A673 (cell line): ENCODE measurements around the gene FILIP1. TPM values are rescaled to one million over a fixed set of nuclear protein-coding genes. Genes with fewer than 3 reads are reported as not detected.

Experiments
- BruUV-seq: library from RNA; stranded (reverse); fragments of 400-500 nt; replicated peaks from 2 replicates; lab custom pipeline; 2021; lab: Mats Ljungman, UMichigan
- CTCF ChIA-PET: fragments of 300-600 bp; sonication (Branson Sonifier 250); formaldehyde crosslinking; loops from one replicate; lab custom pipeline; 2022; ENCODE audit warnings: antibody characterized with exemption; lab: Charles Lee
- POLR2A ChIA-PET: fragments of 300-600 bp; sonication (Branson Sonifier 250); formaldehyde crosslinking; loops from one replicate; lab custom pipeline; 2022; ENCODE audit warnings: antibody characterized with exemption; ENCODE audit not compliant: low non-redundant PET; lab: Charles Lee
- DNase-seq: peaks from one replicate; pipeline ENCODE4 v3.0.0-alpha.2; 2015; ENCODE audit warnings: low spot score
- H3K27ac ChIP-seq: fragments of 200-600 bp; sonication (generic); 2 replicates; pipeline ENCODE4 v1.5.1; 2016; ENCODE audit warnings: mixed run types, low read depth, mild to moderate bottlenecking, mixed read lengths, antibody characterized with exemption, low read length; ENCODE audit not compliant: poor library complexity, severe bottlenecking
- H3K27me3 ChIP-seq: fragments of 200-600 bp; sonication (generic); replicated peaks from 2 replicates; pipeline ENCODE4 v1.6.1; 2017; ENCODE audit warnings: mixed run types, low read depth, mild to moderate bottlenecking, mixed read lengths, antibody characterized with exemption, low read length; ENCODE audit not compliant: insufficient read depth, poor library complexity
- H3K36me3 ChIP-seq: fragments of 200-600 bp; sonication (generic); 2 replicates; pipeline ENCODE4 v1.6.1; 2016; ENCODE audit warnings: mixed run types, mild to moderate bottlenecking, mixed read lengths, antibody characterized with exemption, low read length; ENCODE audit not compliant: insufficient read depth, poor library complexity, severe bottlenecking
- H3K4me1 ChIP-seq: fragments of 200-600 bp; sonication (generic); 2 replicates; pipeline ENCODE4 v1.6.1; 2017; ENCODE audit warnings: mixed run types, mild to moderate bottlenecking, mixed read lengths, antibody characterized with exemption, low read length; ENCODE audit not compliant: insufficient read depth, poor library complexity, severe bottlenecking
- H3K4me3 ChIP-seq: fragments of 200-600 bp; sonication (generic); 2 replicates; pipeline ENCODE4 v1.5.1; 2016; ENCODE audit warnings: low read depth, mixed run types, mild to moderate bottlenecking, mixed read lengths, low read length; ENCODE audit not compliant: poor library complexity, severe bottlenecking
- H3K9me3 ChIP-seq: fragments of 200-600 bp; sonication (generic); 2 replicates; pipeline ENCODE4 v1.6.1; 2016; ENCODE audit warnings: mixed run types, low read depth, mild to moderate bottlenecking, mixed read lengths, antibody characterized with exemption, low read length; ENCODE audit not compliant: poor library complexity, severe bottlenecking
- CTCF ChIP-seq: fragments of 300-800, 200-600 bp; sonication (generic); conservative IDR thresholded peaks from 2 replicates; pipeline ENCODE4 v1.5.1; 2017; ENCODE audit warnings: low read depth, mild to moderate bottlenecking, antibody characterized with exemption, low read length, moderate library complexity, mixed read lengths
- EZH2 ChIP-seq: fragments of 200-600 bp; sonication (generic); IDR thresholded peaks from 2 replicates; pipeline ENCODE4 v1.6.1; 2017; ENCODE audit warnings: borderline replicate concordance, low read depth, mild to moderate bottlenecking, mixed read lengths, antibody characterized with exemption, low read length; ENCODE audit not compliant: poor library complexity, severe bottlenecking
- intact Hi-C: fragments of 100-400 bp; cut with micrococcal nuclease; formaldehyde crosslinking; loops from one replicate; pipeline ENCODE4 v1.10.0; 2022; ENCODE audit not compliant: unreplicated experiment
- total RNA-seq: library from RNA; stranded (reverse); gene quantifications from 2 replicates; pipeline ENCODE4 v1.2.3, GENCODE V29; 2021

Gene FILIP1
- total RNA-seq, 1 experiment from 2014 or later: 0.32 TPM

- H3K4me3 ChIP-seq: no peak overlapping the region
- POLR2A ChIA-PET: no interaction called here
- BruUV-seq: no TSS peak
- TF ChIP-seq CTCF (no peak), EZH2 (no peak)
- DNase-seq: no peak
- CTCF ChIA-PET: no interaction called here
- intact Hi-C loops: no loop called here
- no peaks in the 10 kb centered on the region for H3K9me3 ChIP-seq
- H3K27ac ChIP-seq: no peak overlapping the region
- H3K27me3 ChIP-seq: no peaks in the 10 kb centered on the region
- no peaks in the 10 kb centered on the region for H3K36me3 ChIP-seq
- H3K4me1 ChIP-seq: peaks cover 16% of the 10 kb centered on the region
Measured at GRCh38 chr6:75419980-75420379, 73.6 kb downstream of the FILIP1 start.

- ChIA-PET CTCF (no interaction called here), POLR2A (no interaction called here)
- DNase-seq: no peak
- H3K9me3 ChIP-seq: no peaks in the 10 kb centered on the region
- H3K4me3 ChIP-seq: no peak overlapping the region
- TF ChIP-seq CTCF: no peak
- TF ChIP-seq EZH2: no peak
- H3K27me3 ChIP-seq: no peaks in the 10 kb centered on the region
- no TSS peak for BruUV-seq
- no peak overlapping the region for H3K27ac ChIP-seq
- H3K4me1 ChIP-seq: peaks cover 16% of the 10 kb centered on the region
- no peaks in the 10 kb centered on the region for H3K36me3 ChIP-seq
- intact Hi-C loops: no loop called here
Measured at GRCh38 chr6:75419416-75419815, 74.2 kb downstream of the FILIP1 start.

GRCh38 chr6:75418233-75418632 is 75.4 kb downstream of the FILIP1 start:
- Histone ChIP-seq H3K27me3 (no peaks in the 10 kb centered on the region), H3K36me3 (no peaks in the 10 kb centered on the region), H3K4me3 (no peak overlapping the region), H3K4me1 (peaks cover 16% of the 10 kb centered on the region), H3K9me3 (no peaks in the 10 kb centered on the region), H3K27ac (no peak overlapping the region)
- TF ChIP-seq EZH2 (no peak), CTCF (no peak)
- no TSS peak for BruUV-seq
- DNase-seq: no peak
- intact Hi-C loops: no loop called here
- POLR2A ChIA-PET: no interaction called here
- CTCF ChIA-PET: no interaction called here
